GM10248 (cell line): ENCODE results near the gene EPG5.

Source experiments
- CTCF ChIA-PET: fragments of 300-600 bp; sonication (Branson Sonifier 250); formaldehyde crosslinking; extraction: SDS; loops from one replicate; lab custom pipeline; 2021; ENCODE audit warnings: antibody characterized with exemption; lab: Yijun Ruan, JAX
- POLR2A ChIA-PET: fragments of 350-650 bp; sonication (Branson Sonifier 250); formaldehyde crosslinking; extraction: SDS; loops from one replicate; lab custom pipeline; 2020; ENCODE audit warnings: antibody characterized with exemption; lab: Yijun Ruan, JAX
- DNase-seq: peaks from one replicate; pipeline ENCODE4 v3.0.0; 2012; ENCODE audit errors: extremely low spot score
- TF ChIP-seq, protein P1 (sequence below): IDR thresholded peaks from 2 replicates; pipeline ENCODE4 v1.5.1; 2012; ENCODE audit warnings: mild to moderate bottlenecking, low read depth; ENCODE audit errors: extremely low read depth, missing control alignments, control extremely low read depth

Gene EPG5, protein sequence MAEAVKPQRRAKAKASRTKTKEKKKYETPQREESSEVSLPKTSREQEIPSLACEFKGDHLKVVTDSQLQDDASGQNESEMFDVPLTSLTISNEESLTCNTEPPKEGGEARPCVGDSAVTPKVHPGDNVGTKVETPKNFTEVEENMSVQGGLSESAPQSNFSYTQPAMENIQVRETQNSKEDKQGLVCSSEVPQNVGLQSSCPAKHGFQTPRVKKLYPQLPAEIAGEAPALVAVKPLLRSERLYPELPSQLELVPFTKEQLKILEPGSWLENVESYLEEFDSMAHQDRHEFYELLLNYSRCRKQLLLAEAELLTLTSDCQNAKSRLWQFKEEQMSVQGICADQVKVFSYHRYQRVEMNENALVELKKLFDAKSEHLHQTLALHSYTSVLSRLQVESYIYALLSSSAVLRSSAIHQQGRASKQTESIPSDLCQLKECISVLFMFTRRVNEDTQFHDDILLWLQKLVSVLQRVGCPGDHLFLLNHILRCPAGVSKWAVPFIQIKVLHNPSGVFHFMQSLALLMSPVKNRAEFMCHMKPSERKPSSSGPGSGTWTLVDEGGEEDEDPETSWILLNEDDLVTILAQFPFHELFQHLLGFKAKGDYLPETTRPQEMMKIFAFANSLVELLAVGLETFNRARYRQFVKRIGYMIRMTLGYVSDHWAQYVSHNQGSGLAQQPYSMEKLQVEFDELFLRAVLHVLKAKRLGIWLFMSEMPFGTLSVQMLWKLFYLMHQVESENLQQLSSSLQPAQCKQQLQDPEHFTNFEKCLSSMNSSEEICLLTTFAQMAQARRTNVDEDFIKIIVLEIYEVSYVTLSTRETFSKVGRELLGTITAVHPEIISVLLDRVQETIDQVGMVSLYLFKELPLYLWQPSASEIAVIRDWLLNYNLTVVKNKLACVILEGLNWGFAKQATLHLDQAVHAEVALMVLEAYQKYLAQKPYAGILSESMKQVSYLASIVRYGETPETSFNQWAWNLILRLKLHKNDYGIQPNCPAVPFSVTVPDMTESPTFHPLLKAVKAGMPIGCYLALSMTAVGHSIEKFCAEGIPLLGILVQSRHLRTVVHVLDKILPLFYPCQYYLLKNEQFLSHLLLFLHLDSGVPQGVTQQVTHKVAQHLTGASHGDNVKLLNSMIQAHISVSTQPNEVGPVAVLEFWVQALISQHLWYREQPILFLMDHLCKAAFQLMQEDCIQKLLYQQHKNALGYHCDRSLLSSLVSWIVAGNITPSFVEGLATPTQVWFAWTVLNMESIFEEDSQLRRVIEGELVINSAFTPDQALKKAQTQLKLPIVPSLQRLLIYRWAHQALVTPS (N-terminal part only)

DNA sequence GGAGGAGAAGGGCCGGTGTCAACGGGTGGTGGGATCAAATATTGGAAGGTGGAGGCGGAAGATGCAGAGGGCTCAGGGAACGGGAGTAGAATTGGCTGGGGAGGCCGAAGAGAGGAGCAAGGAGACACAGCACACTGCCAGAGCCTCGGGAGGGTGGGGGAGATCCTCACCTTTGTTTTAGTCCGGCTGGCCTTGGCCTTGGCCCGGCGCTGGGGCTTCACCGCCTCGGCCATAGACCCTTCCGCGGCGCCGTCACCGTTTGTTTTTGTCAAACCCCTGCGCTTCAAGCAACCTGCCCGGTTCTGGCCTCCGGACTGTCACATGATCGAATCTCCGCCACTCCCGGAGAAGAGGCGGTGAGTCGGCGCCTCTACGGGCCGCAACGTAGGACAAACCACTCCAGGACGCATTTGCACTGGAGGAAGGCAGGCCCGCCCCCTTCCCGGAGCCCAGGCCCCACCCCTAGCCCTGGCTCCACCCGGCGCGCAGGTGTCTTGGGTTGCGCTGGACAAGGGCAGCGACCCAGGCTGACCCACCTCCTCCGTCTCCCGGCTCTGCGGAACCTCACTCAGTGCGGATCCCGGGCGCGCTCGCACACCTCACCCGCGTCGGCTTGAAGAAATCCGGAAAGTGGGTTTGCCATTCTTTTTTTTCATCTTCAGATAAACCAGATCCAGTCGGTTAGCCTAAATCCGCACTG lies at the start of gene EPG5:
Gene EPG5 (minus strand): TSS at position 323 of the 700 bp plus-strand sequence. CDS start 90 bp downstream, at position 233.
- ChIA-PET CTCF (no interaction called here), POLR2A (no interaction called here)
- DNase-seq: peak; percentile 95
- TF ChIP-seq, protein P1, sequence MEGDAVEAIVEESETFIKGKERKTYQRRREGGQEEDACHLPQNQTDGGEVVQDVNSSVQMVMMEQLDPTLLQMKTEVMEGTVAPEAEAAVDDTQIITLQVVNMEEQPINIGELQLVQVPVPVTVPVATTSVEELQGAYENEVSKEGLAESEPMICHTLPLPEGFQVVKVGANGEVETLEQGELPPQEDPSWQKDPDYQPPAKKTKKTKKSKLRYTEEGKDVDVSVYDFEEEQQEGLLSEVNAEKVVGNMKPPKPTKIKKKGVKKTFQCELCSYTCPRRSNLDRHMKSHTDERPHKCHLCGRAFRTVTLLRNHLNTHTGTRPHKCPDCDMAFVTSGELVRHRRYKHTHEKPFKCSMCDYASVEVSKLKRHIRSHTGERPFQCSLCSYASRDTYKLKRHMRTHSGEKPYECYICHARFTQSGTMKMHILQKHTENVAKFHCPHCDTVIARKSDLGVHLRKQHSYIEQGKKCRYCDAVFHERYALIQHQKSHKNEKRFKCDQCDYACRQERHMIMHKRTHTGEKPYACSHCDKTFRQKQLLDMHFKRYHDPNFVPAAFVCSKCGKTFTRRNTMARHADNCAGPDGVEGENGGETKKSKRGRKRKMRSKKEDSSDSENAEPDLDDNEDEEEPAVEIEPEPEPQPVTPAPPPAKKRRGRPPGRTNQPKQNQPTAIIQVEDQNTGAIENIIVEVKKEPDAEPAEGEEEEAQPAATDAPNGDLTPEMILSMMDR: no peak

DNA sequence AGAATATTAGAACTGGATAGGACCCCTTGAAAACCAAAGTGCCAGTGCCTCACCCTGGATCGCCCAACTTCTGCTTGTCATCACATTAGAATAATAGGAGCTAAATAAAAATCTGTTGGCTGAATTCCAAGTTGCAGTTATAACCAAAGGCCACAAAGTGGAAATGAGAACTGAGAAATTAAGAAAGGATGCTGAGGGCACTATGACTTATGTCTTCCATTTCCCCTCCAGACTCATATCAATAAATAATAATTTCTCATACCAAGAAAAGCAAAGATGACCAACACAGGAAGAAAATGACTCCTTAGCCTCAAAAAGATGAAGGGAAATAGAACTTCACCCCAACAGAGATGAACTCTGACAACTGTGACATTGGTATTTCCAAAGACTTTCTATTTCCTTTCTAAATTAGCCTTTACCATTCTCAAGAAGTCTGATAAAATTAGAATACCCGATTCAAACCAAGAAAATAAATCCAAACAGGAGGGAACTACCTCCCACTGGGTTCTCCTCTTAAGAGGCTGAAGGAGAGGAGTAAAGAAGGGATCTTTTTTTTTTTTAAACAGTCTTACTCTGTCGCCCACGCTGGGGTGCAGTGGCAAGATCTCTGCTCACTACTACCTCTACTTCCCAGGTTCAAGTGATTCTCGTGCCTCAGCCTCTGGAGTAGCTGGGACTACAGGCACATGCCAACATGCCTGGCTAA lies 46.5 kb upstream of the EPG5 start:
- ChIA-PET POLR2A (no interaction called here), CTCF (interaction anchor here (0.8 to 1.1 kb wide), 3 partner anchors 9 to 60 kb away, joined by 3 read pairs; no protein-coding TSS in a partner anchor)
- DNase-seq: peak; percentile 22
- TF ChIP-seq, protein P1: no peak

DNA sequence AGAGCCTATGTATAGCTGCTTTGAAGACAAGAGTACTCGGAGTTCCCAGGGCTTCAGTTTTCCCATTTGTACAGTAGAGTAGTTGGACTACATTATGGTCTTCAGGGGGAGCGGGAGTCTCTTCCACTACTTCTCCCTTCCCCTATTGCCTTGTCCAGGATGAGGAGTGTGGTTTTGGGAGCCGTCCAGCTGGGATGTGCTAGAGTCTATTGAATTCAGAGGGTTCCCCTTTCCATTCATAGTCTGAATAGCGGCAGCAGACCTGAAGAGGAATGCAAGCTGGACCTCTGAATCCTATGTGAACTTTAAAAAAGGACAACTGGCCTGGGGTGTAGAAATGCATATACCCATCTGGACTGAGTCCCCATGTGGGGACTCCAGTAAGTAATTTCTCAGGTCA lies 43.5 kb upstream of the EPG5 start:
- no peak for DNase-seq
- TF ChIP-seq, protein P1: no peak
- ChIA-PET CTCF (interaction anchor here (0.8 to 1.3 kb wide), 4 partner anchors 10 to 36 kb away, joined by 3 to 4 read pairs (median 3); no protein-coding TSS in a partner anchor), POLR2A (no interaction called here)

DNA sequence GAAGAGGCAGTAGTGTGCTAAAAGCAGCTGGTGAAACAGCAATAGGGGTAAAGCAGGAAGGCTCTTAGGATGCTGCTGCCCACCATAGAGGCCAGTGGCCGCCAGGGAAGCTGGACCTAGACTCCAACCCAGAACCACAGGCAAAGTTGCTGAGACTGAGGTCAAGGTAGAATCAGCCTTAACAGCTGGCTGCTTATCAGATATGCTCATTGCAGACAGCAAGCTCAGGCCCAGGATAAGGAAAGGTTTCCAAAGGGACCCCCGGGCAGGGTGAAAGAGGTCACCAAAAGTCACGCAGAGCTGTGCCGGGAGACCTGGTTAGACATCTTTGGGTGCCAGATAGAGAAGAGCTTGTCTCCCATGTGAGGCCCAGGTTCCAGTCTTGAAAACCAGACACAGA lies 42.9 kb upstream of the EPG5 start:
- DNase-seq: no peak
- TF ChIP-seq, protein P1: no peak
- ChIA-PET CTCF (interaction anchor here (0.7 to 1.3 kb wide), 3 partner anchors 11 to 64 kb away, joined by 3 read pairs; no protein-coding TSS in a partner anchor), POLR2A (no interaction called here)

DNA sequence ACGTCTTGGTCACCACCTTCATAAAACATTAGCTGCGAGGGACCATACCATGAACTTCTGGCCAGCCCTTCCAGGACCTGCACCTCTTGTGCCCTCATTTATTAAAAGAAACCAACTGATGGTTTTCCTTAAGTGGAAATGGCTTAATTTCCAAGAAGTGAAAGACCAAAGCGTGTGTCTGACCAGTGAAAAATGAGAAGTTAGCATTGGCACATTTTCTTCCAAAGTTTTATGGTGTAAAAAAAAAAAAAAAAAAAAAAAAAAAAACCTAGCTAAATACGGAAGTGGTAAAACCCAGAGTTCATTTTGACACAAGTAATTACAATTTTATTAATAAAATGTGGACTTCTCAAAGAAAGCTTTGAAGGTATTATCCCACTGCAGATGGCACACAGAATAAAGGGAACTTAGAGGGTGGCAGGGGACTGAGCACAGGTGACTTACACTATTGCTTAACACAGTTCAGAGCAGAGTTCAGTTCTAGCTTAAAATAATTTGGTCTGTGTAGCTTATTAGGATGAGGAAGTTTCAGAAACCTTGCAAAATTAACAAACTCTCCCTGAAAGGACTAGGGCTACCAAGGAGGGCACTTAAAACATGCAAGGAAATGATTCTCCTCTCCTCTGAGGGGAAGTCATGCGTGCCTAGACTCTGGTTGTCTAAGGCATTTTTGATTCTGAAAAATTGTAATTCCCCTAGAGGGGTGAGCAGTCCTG lies 42.2 kb upstream of the EPG5 start:
- no peak for DNase-seq
- POLR2A ChIA-PET: interaction anchor here (0.6 kb wide), 1 partner anchor 37 kb away, joined by 3 read pairs; no protein-coding TSS in a partner anchor
- CTCF ChIA-PET: interaction anchor here (1.2 kb wide), 1 partner anchor 10 kb away, joined by 3 read pairs; no protein-coding TSS in a partner anchor
- TF ChIP-seq, protein P1: no peak
